ENCODE data around the gene ST7.

Gene ST7

DNA sequence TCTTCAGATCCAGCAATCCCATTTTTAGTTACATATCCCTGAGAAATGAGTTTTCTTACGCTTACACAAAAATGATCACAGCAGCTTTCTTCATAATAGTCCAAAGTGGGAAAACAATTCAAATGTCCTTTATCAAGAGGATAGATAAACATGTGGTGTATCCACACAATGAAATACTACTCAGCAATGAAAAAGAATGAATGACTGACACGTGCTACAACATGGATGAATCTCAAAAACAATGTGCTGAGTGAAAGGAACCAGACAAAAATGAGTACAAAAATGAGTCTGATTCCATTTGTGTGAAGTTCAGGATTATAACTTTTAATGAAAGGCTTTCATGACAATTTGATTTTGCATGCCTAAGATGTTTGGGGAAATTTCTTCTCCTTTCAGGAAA lies 230.4 kb downstream of the ST7 start:
- in situ Hi-C loops (cut with MboI; ENCODE audit: low sequenced_read_pairs), result no loop called here

DNA sequence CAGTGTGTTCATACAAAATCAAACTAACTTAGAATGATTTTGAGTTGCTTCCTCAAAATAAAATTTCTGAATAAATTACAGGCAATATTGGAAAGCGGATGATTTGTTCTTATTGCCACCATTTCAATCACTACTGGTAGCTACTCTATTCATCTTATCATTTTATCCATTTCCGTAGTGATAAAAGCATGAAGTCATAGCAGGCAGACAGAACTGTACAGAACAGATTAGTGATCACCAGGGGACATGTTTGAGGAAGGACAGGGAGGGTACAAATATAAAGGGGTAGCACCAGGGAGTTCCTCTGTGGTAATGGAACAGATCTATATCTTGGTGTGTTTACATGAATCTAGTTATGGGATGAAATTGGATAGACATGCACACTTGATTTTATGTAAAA lies 231.1 kb downstream of the ST7 start:
- in situ Hi-C loops (cut with MboI; ENCODE audit: low sequenced_read_pairs), result no loop called here

DNA sequence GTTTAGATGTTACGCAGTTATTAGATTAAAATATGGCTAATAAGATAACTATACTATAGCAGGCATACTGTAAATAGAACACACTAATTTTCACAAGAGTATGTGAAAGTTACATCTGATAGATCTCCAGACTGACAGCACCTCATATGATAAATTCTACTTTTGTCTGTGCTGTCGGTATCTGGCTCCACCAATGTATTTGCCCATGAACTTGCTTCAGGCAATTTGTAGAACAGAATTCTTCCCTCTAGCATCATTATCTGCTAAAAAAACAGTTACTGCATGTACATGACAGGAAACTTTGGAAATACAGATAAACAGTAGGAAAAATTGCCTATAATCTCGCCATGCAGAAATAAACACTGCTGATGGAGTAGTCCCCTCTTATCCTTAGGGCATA lies 231.8 kb downstream of the ST7 start:
- in situ Hi-C loops (cut with MboI; ENCODE audit: low sequenced_read_pairs), result no loop called here

DNA sequence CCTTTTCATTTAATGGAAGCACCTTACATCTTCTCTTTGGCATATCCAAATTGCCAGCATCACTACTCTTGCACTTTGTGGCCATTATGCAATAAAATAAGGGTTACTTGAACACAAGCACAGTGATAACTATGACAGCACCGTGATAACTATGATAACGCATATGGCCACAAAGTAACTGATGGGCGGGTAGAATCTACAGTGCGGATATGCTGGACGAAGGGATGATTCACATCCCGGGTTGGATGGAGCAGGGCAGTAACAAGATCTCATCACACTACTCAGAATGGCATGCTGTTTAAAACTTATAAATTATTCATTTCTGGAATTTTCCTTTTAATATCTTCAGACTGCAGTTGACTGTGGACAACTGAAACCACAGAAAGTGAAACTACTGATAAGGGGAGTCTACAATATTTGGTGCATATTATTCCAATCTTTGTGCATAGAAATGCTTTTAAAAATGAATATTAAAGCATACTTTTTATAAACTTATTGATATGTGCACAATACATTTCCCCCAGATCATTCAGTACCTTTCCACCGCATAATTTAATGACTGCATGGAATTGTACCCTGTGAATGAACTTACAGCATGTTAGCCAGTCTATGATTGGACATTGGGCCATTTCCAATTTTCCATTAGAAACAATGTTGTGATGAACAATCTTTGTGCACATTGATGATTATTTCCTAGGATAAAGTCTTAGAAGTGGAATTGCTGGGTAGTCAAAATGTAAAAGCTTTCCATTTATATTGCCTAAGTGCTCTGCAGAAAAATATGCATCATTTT lies 233.1 kb downstream of the ST7 start:
- in situ Hi-C loops (cut with MboI; ENCODE audit: low sequenced_read_pairs), result no loop called here

DNA sequence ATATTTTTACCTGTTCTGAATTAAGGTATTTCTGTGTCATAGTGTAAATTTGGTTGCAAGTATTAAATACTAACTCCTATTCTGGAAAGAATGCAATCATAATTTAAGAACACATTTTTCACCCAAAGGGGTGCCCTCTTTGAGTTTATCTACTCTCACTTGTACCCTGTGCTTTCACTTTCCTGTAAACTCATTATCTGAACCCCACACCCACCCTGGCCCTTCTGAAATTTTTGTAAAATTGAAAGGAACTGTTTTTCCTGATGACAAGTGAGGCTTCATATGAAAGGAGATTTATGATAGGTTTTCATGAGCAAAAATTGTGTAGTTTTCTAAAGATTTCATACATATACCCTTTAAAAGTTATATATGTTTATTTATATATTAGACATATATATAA lies 235.1 kb downstream of the ST7 start:
- in situ Hi-C loops (cut with MboI; ENCODE audit: low sequenced_read_pairs), result no loop called here

DNA sequence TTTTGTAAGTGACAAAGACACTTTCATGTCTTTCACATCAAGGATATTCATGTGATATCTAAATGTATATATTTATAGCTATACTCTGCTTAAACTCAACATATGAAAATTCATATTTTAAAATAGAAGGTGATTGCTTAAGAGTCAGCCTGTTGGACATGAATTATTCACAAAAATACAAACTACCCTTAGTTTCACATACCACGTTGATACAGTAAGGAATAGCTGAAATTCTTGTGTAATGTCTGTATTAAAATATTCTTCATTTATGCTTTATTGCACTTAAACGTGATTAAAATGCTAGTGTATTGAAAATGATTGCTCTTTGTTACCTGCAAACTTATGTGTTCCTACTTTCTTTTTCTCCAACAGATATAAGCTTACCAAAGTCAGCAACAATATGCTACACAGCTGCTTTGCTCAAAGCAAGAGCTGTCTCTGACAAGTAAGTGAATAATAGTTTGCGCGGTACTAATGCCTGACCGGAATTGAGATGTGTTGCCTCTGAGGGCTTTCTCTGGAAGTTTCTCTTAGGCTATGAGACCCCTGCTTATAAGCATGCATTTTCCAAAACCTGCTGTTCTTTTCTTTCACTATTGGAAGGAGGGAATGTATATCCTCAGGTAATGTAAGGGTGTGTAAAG lies 235.8 kb downstream of the ST7 start:
- in situ Hi-C loops (cut with MboI; ENCODE audit: low sequenced_read_pairs), result no loop called here

DNA sequence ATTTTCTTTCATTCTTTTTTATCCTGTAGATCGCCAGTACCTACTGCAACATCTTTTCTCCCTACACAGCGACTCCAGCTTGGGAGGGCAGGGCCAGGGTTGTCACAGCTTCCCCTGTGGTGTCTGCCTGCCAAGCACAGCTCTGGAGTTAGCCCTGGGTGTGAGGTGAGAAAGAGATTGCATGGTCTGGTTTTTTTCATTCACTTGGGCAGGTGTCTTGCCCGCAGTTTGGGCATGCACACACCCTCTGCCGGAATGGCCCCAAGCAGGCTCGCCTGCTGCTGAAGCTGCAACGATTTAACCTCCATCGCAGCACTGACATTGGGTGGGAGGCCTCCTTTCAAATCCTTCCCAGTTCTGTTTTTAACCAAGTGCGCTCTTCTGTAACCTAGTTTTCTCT lies 236.8 kb downstream of the ST7 start:
- in situ Hi-C loops (cut with MboI; ENCODE audit: low sequenced_read_pairs), result no loop called here

DNA sequence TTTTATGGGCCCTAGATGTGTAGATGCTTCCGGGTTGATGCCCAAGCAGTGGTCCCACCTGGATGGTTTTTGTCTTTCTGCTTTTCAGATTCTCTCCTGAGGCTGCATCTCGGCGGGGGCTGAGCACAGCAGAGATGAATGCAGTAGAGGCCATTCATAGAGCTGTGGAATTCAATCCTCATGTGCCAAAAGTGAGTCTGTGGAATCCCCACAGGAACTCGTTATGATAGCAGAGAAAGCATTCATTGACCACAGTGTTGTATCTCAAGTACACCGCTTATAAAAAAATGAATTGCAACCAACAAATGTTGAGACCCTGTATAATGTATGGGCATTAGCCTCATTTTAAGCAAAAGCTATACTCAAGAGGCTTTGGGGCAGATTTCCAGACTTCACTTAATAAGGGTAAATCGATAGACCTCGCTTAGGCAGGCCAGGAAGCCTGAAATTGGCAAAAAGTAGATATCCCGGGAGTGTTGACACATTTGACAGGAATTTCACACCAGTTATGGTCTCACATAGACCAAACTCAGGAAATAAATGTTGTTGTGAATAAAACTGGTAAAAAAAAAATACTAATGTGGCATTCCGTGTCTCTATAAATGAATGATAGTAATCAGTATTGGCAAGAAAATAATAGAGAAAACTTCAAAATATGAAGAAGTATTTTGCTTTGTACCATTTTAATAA lies 237.6 kb downstream of the ST7 start:
- in situ Hi-C loops (cut with MboI; ENCODE audit: low sequenced_read_pairs), result no loop called here

DNA sequence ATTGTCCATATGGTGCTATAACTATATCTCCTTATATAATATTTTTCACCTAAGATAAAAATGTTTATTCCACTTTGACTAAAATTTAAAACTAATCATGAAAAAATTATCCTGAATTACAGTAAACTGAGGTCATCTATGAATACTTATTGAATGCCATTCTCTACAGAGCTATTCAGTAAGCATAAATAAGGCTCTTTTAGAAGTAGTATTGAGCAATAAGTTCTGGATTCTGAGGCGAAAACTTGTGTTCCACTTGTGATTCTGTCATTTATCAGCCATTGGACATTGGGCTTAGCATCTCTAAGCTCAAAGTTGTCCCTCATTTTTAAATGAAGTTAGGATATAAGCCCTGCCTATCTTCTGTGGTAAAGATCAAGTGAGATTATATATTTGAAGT lies 238.8 kb downstream of the ST7 start:
- in situ Hi-C loops (cut with MboI; ENCODE audit: low sequenced_read_pairs), result no loop called here

DNA sequence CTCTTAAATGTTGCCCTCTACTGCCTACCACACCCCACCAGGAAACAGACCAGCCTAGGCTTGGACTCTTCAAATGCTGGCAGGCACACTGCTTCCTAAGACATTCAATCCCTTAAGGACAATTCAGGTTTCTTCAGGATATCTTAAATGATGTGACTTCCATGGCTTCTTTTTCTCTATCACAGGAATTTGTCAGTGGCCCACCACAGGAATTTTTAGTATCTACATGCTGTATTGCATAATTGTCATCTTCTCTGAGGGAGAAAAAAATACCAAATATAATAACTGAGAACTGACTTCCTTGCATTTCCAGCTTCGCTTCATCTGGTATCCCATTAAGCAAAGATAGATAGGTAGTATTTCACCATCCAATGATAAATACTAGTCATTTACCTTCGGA lies 240.3 kb downstream of the ST7 start:
- in situ Hi-C loops (cut with MboI; ENCODE audit: low sequenced_read_pairs), result no loop called here

DNA sequence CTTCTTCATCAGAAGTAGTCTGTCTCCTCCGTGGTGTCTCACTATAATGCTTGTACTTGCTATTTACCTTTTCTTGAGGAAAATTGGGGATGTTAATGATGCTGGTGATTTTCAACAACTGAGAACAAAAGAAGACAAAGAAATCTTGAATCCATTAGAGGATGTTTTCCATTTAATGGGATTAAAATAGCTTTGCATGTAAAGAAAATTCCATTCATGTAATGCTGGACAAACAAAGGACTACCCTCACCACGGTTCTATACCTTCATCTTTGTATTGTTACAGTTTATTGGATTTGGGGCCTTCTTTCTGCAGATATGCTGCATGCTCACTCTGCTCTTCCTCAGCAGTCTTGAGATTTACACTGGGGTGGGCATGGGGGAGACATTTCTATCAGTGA lies 241.1 kb downstream of the ST7 start:
- in situ Hi-C loops (cut with MboI; ENCODE audit: low sequenced_read_pairs), result no loop called here

DNA sequence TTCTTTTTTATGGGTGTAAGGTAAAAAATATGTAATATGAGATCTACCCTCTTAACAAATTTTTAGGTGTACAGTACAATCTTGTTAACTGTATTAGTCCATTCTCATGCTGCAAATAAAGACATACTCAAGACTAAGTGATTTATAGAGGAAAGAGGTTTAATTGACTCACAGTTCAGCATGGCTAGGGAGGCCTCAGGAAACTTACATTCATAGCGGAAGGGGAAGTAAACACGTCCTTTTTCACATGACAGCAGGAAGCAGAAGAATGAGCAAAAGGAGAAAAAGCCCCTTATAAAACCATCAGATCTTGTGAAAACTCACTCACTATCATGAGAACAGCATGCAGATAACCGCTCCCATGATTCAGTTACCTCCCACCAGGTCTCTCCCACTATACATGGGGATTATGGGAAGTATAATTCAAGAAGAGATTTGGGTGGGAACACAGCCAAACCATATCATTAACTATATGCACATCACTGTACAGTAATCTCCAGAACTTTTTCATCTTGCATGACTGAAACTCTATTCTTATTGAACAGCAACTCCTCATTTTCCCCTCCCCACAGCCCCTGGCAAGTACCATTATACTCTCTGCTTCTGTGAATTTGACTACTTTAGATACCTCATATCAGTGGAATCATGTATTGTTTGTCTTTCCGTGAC lies 242.2 kb downstream of the ST7 start:
- in situ Hi-C loops (cut with MboI; ENCODE audit: low sequenced_read_pairs), result no loop called here

DNA sequence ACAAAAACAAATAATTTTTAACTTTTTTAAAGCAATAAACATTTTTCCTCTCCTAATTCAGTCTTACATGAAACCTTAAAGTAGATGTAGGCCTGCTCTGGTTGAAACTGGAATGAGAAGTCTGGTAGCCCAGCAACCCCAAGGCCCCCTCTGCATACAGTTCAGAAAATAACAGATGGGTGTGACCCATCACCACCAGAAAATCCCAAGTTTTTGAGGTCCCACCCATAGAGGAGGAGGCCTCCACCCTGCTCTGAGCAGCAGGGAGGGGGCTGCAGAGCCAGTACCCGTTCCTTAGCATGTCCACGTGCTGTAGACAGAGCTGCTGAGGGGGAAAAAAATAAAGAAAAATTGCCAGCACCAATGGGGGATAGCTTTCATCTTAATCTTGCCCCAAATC lies 246.8 kb downstream of the ST7 start:
- in situ Hi-C loops (cut with MboI; ENCODE audit: low sequenced_read_pairs), result no loop called here

DNA sequence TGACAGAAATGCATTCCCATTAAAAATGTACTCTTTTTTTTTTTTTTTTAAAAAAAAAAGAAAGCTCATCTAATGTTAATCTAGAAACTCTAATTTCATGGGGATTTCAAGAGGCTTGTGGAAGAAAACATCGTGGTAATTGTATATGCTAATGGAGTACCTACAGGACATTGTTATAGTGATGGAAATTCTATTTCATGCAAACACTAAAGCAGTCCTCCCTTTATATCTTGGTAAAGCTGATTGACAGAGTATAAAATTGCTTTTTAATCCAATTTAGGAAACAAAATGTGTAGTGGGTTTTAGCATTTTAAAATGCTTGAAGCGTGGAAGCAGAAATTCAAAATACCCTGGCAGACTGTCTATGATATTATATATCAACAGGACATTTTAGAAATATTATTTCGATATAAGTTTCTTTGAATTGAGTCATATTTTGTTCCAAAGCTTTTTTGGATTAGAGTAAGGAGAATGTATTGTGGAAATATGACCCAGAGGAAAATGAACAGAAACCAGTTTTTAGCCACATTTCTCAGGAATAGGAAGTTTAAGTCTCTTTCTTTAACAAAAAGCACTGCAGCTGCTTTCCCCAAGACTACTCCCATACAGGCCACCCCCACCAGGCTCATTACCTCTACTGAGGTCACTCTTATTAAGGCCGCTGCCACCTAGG lies 247.6 kb downstream of the ST7 start:
- in situ Hi-C loops (cut with MboI; ENCODE audit: low sequenced_read_pairs), result no loop called here

DNA sequence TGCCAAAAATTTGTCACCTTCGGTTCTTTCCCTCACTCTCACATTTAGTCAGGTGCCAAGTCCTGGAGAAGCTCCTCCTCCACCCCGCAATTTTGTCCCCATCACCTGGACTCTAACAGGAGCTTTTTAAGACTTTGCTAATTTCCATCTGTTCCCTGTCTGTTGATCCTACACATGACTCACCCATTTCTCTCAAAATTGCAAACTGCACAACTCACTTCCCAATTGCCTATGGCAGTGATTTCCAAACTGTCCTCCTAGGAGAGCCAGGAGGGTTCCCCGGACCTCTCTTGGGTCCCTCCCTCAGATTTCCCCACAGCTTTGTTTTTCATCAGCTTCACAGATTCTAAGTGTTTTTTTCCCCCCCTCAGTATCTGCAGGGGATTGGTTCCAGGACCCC lies 249.2 kb downstream of the ST7 start:
- in situ Hi-C loops (cut with MboI; ENCODE audit: low sequenced_read_pairs), result no loop called here

DNA sequence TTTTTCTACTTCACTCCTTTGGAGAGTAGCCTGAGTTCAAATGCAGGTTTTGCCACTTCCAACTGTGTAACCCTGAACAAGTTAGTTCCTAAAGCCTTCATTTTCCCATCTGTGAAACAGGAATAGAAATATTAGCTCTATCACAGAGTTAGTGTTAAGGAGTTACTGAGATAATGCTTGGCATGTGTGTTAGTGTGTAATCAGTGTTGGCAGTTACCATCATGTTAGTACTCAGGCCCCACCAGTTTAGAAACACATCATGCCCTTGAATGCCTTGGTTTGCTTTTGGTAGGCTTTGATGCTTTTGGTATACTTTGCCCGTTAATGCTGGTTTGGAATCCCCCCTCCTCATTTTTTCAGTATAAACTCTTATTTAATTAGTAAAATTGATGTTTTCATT lies 249.9 kb downstream of the ST7 start:
- in situ Hi-C loops (cut with MboI; ENCODE audit: low sequenced_read_pairs), result no loop called here

DNA sequence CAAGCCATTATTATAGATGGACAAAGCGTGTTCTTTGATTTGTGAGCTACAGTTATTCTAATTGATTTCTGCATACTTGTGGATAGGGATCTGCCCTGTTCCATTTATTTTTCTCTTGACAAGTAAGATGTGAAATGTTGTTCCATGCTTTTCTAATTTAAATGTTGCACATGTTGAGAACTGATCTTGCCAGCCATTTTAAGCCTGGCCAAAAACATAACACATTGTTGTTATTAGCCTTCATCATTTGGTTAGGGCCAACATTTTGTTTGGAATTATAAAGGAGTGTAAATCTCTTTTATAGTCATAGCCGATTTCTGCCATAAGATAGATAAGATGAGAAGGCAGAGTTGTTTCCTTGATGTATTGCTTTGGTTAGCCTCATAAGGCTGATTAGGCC lies 252.6 kb downstream of the ST7 start:
- in situ Hi-C loops (cut with MboI; ENCODE audit: low sequenced_read_pairs), result no loop called here

DNA sequence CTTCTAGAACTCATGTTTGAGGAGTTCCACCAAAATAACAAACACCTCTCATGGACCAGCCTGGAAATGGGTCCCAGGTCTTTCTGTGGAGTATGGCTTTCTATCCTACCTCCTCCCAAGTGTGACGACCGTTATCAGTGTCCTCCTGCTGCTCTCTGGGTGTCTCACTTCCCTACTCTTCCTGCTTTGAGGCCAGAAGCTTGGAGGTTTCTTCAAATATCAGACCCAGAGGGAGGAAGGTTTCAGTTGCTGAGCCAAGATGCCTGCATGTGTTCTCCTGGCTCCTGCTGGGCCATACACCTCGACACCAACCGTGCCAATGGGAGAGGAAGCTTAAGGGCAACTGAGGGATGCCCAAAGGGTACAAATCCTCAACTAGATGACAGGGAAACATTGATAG lies 255.0 kb downstream of the ST7 start:
- in situ Hi-C loops (cut with MboI; ENCODE audit: low sequenced_read_pairs), result no loop called here

DNA sequence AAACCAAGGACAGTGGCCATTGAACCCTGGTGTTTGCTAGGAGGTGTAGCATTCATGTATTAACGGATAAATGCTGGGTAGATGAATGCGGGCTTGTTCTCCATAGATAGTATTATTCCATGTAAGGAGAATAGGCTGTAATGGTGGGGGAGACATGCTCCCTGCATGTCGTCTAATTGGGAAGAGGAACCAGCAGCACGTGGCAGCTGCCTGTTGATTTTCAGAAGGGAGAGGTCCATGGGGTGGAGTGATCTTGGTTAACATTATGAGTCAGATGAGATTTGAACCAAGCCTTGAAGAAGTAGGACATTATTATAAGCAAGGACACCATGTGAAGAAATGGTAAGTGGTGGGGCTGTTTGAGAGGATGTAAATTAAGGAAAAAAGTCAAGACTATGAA lies 257.1 kb downstream of the ST7 start:
- in situ Hi-C loops (cut with MboI; ENCODE audit: low sequenced_read_pairs), result no loop called here

DNA sequence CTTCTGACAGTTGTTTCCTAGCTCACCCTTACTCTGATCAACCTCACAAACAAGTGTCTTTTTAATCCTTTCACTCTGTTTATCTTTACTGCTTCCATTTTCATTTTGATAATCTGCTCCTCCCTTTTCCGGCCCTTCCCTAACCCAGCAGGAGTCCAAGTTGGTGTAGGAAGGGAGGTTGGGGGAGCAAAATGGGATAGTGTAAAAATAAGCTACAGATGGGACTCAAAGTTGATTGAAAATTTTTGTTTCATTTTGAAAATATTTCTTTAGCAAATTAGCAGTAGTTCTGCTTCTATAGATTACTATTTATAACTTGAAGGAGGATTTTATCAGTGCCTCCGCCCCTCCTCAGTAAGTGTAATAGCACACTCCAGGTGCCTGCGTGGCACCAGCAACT lies 257.6 kb downstream of the ST7 start:
- in situ Hi-C loops (cut with MboI; ENCODE audit: low sequenced_read_pairs), result no loop called here

DNA sequence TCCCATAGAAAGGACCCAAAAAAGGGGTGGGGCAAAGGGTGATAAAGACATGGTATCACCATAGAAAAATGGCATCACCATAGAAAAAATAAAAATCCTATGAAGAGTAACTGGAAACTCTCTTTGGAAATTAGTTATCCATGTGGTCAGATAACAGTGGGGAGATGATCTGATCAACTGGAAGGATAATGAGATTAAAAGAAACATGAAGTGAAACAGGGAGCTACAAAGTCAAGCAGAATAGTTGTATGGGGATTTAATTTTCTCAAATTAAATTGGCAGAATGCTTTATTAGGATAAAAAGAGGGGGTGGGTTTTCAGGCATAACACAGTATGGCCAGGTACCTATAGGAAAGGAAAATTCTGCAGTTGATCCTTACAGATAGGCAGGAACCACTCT lies 258.3 kb downstream of the ST7 start:
- in situ Hi-C loops (cut with MboI; ENCODE audit: low sequenced_read_pairs), result no loop called here
